Dermis lymphatic vessel endothelial cell (primary cell): Measurements from ENCODE around the gene OR5AU1. TPM values are rescaled to one million over a fixed set of nuclear protein-coding genes. Genes with fewer than 3 reads are reported as not detected.

Experiments
- total RNA-seq: library from RNA; depleted of rRNA; stranded (reverse); fragments of >200 nt; gene quantifications from 2 replicates; pipeline ENCODE4 v1.2.1, GENCODE V29; 2014

OR5AU1 gene
- total RNA-seq, result not detected in 2 replicates

DNA sequence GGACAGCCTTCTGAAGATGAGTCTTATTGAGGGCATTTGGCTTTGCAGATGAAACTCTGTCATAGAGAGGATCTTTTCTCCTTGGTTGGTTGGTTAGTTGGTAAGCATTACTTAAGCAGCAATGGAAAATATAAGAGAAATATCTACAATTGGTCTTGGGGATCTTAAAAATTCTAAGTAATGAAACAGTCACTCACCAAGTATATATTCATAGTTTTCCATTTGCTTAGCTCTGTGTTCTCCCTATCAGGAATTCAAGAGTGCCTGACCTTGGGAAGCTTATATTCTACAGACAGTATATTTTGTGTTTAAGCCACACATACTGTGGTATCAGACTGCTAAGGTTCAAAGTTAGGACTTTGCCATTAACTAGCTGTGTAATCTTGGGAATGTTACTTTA, at the start of gene OR5AU1:
OR5AU1 (minus strand) TSS at position 101 of the 400 bp plus-strand sequence. CDS start 191 bp downstream, outside the sequence.

Other genes starting within 250 kb of the OR5AU1 start
- not detected in 2 replicates for gene RNASE2, start 200.6 kb downstream of the OR5AU1 start, total RNA-seq
- gene METTL17, start 166.1 kb downstream of the OR5AU1 start, total RNA-seq, result 16.0 and 22.2 TPM in 2 replicates
- gene SLC39A2, start 156.8 kb downstream of the OR5AU1 start, total RNA-seq, result not detected in 2 replicates
- 5.7 and 7.2 TPM in 2 replicates for gene NDRG2, start 131.0 kb downstream of the OR5AU1 start, total RNA-seq
- gene TPPP2, start 125.8 kb downstream of the OR5AU1 start, total RNA-seq, result not detected in 2 replicates
- not detected in 2 replicates for gene RNASE13, start 121.3 kb downstream of the OR5AU1 start, total RNA-seq
- not detected in 2 replicates for gene RNASE7, start 113.7 kb downstream of the OR5AU1 start, total RNA-seq
- gene RNASE8, start 98.2 kb downstream of the OR5AU1 start, total RNA-seq, result not detected in 2 replicates
- gene ARHGEF40, start 85.8 kb downstream of the OR5AU1 start, total RNA-seq, result 7.4 and 11.6 TPM in 2 replicates
- gene ZNF219, start 57.4 kb downstream of the OR5AU1 start, total RNA-seq, result 1.4 and 2.4 TPM in 2 replicates
- gene TMEM253, start 55.0 kb downstream of the OR5AU1 start, total RNA-seq, result 0.09 and 0.11 TPM in 2 replicates
- gene HNRNPC, start 113.4 kb upstream of the OR5AU1 start, total RNA-seq, result 669 and 675 TPM in 2 replicates
- gene RPGRIP1, start 124.0 kb upstream of the OR5AU1 start, total RNA-seq, result 0.33 and 0.69 TPM in 2 replicates
- 60.9 and 73.1 TPM in 2 replicates for gene SUPT16H, start 228.0 kb upstream of the OR5AU1 start, total RNA-seq